Spleen (tissue), 7 donors: ENCODE measurements around the gene ZNF207.

Experiments used
- POLR2AphosphoS5 ChIP-seq, 3 donors: sonication (generic); formaldehyde crosslinking; IDR thresholded peaks; one replicate each; pipeline ENCODE4 v1.5.1; 2017; ENCODE audit warnings: antibody characterized with exemption in 3 of 3
- TF ChIP-seq, protein P1 (sequence below), 11 experiments: fragments of 200-600 bp in 7 of 11; fragments of 450-650 bp in 4 of 11; sonication (generic) in 4 of 11; IDR thresholded peaks in 8 of 11; conservative IDR thresholded peaks in 3 of 11; 1 replicate in 7 of 11; 2 replicates in 4 of 11; pipeline versions ENCODE4 v1.4.0 to v1.8.0; 2016 to 2021; ENCODE audit warnings: antibody characterized with exemption in 11 of 11, inconsistent platforms in 4 of 11, mild to moderate bottlenecking in 1 of 11
- donor health status: DM: no; HTN: no; CAD: no; lungs with moderate emphysema.
- donor health status: DM: no; HTN: no; CAD: no.
- donor health status: DM: no; HTN: no; CAD: no.

DNA sequence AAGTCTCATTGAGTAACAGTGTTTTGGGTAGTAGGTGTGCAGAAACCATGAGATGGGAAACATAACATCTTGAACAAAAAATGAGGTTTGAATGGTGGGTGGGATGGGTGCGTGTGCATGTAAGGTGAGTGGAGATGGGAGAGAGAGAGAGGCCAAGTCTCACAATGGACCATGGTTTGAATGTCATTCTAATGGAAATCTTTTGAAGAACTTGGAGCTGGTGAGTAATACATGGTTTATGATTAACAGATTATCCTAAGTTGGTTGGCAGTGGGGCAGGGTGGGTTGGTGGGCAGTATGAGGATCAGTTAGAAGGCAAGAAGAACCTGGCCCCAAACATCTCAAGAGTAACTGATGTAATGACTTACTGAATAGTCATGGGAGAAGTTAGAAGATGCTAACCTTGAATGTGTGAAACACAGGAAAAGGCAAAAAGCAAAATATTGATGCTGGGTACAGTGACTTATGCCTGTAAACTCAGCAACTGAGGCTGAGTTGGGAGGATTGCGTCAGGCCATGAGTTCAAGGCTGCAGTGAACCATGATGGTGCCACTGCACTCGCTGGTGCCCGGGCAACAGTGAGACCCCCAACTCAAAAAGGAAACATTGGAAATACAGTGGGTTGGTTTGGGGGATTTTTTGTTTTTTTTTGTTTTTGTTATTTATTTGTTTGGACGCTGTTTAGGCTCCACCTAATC is 32.7 kb downstream of the ZNF207 start:
- TF ChIP-seq, protein P1, sequence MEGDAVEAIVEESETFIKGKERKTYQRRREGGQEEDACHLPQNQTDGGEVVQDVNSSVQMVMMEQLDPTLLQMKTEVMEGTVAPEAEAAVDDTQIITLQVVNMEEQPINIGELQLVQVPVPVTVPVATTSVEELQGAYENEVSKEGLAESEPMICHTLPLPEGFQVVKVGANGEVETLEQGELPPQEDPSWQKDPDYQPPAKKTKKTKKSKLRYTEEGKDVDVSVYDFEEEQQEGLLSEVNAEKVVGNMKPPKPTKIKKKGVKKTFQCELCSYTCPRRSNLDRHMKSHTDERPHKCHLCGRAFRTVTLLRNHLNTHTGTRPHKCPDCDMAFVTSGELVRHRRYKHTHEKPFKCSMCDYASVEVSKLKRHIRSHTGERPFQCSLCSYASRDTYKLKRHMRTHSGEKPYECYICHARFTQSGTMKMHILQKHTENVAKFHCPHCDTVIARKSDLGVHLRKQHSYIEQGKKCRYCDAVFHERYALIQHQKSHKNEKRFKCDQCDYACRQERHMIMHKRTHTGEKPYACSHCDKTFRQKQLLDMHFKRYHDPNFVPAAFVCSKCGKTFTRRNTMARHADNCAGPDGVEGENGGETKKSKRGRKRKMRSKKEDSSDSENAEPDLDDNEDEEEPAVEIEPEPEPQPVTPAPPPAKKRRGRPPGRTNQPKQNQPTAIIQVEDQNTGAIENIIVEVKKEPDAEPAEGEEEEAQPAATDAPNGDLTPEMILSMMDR (IDR thresholded peaks at IDR 0.05 in 8 of 11, conservative IDR thresholded peaks at IDR 0.05 in 3 of 11): no peak
- TF ChIP-seq POLR2AphosphoS5 (IDR thresholded peaks at IDR 0.05): peak in 2 of 3 donors; percentile 38 to 43
